Lower lobe of right lung (tissue), 2 donors: ENCODE data around the gene ITGAL. TPM values are rescaled to one million over a fixed set of nuclear protein-coding genes. Genes with fewer than 3 reads are reported as not detected.
A peak's percentile ranks its signal among the peaks of the same experiment; 100 is the strongest.

Experiments used
- ATAC-seq, 2 donors: fragments of 200-7000 bp; cut with Tn5 transposase; one replicate each; pipeline ENCODE4 v1.9.1; 2020 to 2022; ENCODE audit warnings: mild to moderate bottlenecking in 2 of 2, moderate library complexity in 2 of 2
- DNase-seq: peaks from one replicate; pipeline ENCODE4 v3.0.0-alpha.2; 2020
- H3K27ac ChIP-seq: fragments of 200-600 bp; one replicate; pipeline ENCODE4 v1.8.0; 2022
- H3K27me3 ChIP-seq: fragments of 200-600 bp; one replicate; pipeline ENCODE4 v1.8.0; 2022; ENCODE audit warnings: low read depth
- H3K36me3 ChIP-seq: fragments of 200-600 bp; one replicate; pipeline ENCODE4 v1.8.0; 2022; ENCODE audit warnings: mild to moderate bottlenecking
- H3K4me1 ChIP-seq: fragments of 200-600 bp; one replicate; pipeline ENCODE4 v1.8.0; 2022
- H3K4me3 ChIP-seq: fragments of 200-600 bp; one replicate; pipeline ENCODE4 v1.8.0; 2022; ENCODE audit warnings: mild to moderate bottlenecking
- H3K9me3 ChIP-seq: fragments of 200-600 bp; one replicate; pipeline ENCODE4 v1.8.0; 2022
- CTCF ChIP-seq: fragments of 200-600 bp; IDR thresholded peaks from one replicate; pipeline ENCODE4 v1.8.0; 2022; ENCODE audit warnings: antibody characterized with exemption, mild to moderate bottlenecking
- intact Hi-C: fragments of 100-400 bp; cut with DNase I; formaldehyde crosslinking; loops from one replicate; pipeline ENCODE4 v1.11.0; 2022
- total RNA-seq: library from RNA; stranded (reverse); fragmentation: NEBNext Ultra II Directional; extraction: Animal tissue kit (Norgen Biotek cat#: 25700); gene quantifications from one replicate; pipeline ENCODE4 v1.2.1, GENCODE V29; 2021
- donor health status: DM: no; HTN: yes; CAD: no; lungs with severe emphysema.

The ITGAL gene
- total RNA-seq, 1 donor from 2014 or later = 127 TPM

GRCh38 chr16:30557957-30558788, 85.6 kb downstream of the ITGAL start, which contains the start of gene ZNF764:
TSS of gene ZNF764 (minus strand) at chr16:30558374. CDS start at chr16:30558182, 192 bp downstream.
- Histone ChIP-seq H3K27ac (peak within 1 kb of the TSS; percentile 98), H3K9me3 (no peaks in the 10 kb centered on the region), H3K4me1 (peaks cover 31% of the 10 kb centered on the region), H3K27me3 (no peaks in the 10 kb centered on the region), H3K36me3 (peaks cover 35% of the 10 kb centered on the region), H3K4me3 (peak within 1 kb of the TSS; percentile 92)
- TF ChIP-seq CTCF = no peak
- DNase-seq (peak; percentile 99), ATAC-seq (peak; percentile 97 to 98)
- intact Hi-C loops = no loop called here

- H3K27ac ChIP-seq = peak overlapping the region; percentile 98
- intact Hi-C loops = no loop called here
- no peaks in the 10 kb centered on the region for H3K9me3 ChIP-seq
- no peak for TF ChIP-seq CTCF
- no peaks in the 10 kb centered on the region for H3K27me3 ChIP-seq
- peak overlapping the region; percentile 92 for H3K4me3 ChIP-seq
- DNase-seq (no peak), ATAC-seq (no peak)
- peaks cover 28% of the 10 kb centered on the region for H3K36me3 ChIP-seq
- H3K4me1 ChIP-seq = peaks cover 26% of the 10 kb centered on the region
Measured at GRCh38 chr16:30558789-30559377, 86.3 kb downstream of the ITGAL start.

DNA sequence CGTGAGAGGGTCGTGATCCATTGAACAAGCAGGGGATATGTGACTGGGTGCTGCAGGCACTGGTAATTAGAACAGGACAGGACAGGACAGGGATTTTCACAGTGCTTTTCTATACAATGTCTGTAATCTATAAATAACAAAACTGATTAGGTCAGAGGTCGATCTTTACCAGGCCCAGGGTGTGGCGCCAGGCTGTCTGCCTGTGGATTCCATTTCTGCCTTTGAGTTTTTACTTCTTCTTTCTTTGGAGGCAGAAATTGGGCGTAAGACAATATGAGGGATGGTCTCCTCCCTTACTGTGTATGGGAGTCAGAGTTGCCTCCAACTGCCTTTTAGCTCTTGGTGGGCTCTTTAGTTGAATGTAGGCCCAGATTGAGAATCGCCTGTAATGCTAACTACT, 87.1 kb downstream of the ITGAL start:
- DNase-seq (no peak), ATAC-seq (no peak)
- no peak overlapping the region for H3K4me3 ChIP-seq
- peaks cover 20% of the 10 kb centered on the region for H3K36me3 ChIP-seq
- H3K9me3 ChIP-seq = no peaks in the 10 kb centered on the region
- no peaks in the 10 kb centered on the region for H3K27me3 ChIP-seq
- intact Hi-C loops = no loop called here
- peak overlapping the region; percentile 46 for H3K27ac ChIP-seq
- TF ChIP-seq CTCF = no peak
- H3K4me1 ChIP-seq = peaks cover 26% of the 10 kb centered on the region

DNA sequence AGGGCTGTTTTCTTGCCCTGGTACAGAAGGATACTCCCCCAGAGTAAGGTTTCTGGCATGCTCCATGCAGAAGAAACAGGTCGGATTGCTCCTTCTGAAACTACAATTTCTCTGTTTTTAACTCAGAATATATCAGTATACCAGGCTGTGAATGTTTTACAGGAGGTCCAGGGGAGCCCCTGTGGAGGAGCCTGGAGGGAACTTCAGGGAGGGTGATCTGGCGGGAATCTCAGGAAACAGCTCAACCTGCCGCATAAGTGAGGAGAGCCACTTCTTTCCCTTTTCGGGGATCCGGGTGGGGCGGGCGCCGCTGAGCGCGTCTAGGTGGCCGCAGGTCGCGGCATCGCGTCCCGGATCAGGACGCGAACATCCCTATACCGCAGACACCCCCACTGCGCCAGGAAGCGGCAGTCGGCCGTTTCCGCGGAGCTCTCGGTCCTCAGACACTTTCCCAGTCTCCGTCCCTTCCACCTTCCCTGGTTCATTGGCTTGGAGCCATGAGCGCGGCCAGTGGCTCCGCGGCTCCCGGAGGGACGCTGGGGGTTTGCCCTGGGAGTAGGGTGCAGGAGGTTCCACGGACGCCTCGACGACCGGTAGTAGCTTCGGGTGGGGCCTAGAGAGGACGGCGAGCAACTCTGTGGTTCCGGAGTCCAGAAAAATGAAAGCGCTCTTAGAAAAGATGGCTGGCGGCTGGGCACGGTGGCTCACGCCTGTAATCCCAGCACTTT, 88.7 kb downstream of the ITGAL start:
- TF ChIP-seq CTCF = no peak
- intact Hi-C loops = no loop called here
- Histone ChIP-seq H3K4me1 (peaks cover 26% of the 10 kb centered on the region), H3K36me3 (peaks cover 4% of the 10 kb centered on the region), H3K9me3 (no peaks in the 10 kb centered on the region), H3K27ac (peak overlapping the region; percentile 85), H3K4me3 (peak overlapping the region; percentile 59), H3K27me3 (no peaks in the 10 kb centered on the region)
- ATAC-seq (no peak), DNase-seq (peak; percentile 65)

DNA sequence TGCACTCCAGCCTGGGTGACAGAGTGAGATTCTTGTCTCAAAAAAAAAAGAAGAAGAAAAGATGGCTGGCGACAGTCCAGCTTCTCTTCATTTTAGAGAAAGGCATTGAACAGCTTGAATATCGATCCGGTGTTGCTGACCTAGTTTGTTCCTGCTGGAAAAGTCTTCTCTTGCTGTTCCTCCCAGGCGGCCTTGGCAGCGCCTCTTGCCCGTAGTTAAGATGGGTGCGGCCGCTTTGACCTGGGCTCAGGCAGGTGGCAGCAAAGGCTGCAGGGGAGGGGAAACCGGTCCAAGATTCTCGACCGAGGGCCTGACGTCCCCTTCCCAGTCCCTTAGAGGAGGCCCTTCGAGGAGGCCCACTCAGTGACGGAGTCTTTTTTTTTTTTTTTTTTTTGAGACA, 89.5 kb downstream of the ITGAL start:
- Histone ChIP-seq H3K27ac (peak overlapping the region; percentile 85), H3K27me3 (no peaks in the 10 kb centered on the region), H3K4me3 (peak overlapping the region; percentile 59), H3K36me3 (no peaks in the 10 kb centered on the region), H3K4me1 (peaks cover 19% of the 10 kb centered on the region), H3K9me3 (no peaks in the 10 kb centered on the region)
- TF ChIP-seq CTCF = no peak
- ATAC-seq (no peak), DNase-seq (no peak)
- intact Hi-C loops = no loop called here
